NB4 (cell line): Measurements from ENCODE around the gene RUFY1.

Experiments
- POLR2A ChIP-seq: IDR thresholded peaks from 2 replicates; pipeline ENCODE4 v1.6.1; 2011; ENCODE audit warnings: mild to moderate bottlenecking; ENCODE audit not compliant: insufficient read length; ENCODE audit errors: extremely low read depth
- TF ChIP-seq, protein P1 (sequence below): IDR thresholded peaks from one replicate; pipeline ENCODE4 v1.5.1; 2012; ENCODE audit warnings: low read depth, low read length

DNA sequence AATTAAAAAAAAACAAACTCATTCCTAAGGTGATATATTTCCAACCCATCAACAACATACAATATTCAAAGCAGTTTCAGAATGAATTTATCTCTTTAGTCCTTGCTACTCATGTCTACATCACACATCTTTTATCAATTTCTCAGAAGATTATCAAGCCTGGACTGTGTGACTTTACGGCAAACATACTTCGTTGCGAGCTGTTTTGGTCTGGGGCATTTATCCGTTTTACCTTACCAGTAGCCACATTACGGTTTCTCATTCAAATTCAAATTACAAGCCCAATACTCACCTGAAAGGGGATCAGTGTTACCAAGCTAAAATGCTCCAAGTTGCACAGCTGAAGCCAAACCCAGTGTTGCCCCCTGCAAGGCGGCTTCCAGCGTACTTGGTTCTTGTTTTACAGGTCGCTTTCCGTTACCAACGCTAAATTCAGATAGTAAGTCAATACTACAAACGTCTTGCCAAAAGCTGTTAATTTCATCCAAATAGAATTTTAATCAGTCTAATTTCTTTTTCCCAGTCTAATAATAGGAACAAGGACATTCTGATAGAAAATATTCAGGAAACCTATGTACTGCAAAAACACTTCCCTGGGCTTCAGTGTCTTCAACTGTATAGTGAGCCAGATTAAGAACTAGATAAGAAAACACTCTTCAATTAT, 71.3 kb downstream of the RUFY1 start:
- TF ChIP-seq, protein P1, sequence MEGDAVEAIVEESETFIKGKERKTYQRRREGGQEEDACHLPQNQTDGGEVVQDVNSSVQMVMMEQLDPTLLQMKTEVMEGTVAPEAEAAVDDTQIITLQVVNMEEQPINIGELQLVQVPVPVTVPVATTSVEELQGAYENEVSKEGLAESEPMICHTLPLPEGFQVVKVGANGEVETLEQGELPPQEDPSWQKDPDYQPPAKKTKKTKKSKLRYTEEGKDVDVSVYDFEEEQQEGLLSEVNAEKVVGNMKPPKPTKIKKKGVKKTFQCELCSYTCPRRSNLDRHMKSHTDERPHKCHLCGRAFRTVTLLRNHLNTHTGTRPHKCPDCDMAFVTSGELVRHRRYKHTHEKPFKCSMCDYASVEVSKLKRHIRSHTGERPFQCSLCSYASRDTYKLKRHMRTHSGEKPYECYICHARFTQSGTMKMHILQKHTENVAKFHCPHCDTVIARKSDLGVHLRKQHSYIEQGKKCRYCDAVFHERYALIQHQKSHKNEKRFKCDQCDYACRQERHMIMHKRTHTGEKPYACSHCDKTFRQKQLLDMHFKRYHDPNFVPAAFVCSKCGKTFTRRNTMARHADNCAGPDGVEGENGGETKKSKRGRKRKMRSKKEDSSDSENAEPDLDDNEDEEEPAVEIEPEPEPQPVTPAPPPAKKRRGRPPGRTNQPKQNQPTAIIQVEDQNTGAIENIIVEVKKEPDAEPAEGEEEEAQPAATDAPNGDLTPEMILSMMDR: no peak
- TF ChIP-seq POLR2A: no peak
